ENCODE results near the gene CCDC196. TPM values are rescaled to one million over a fixed set of nuclear protein-coding genes. Genes with fewer than 3 reads are reported as not detected.
A peak's percentile ranks its signal among the peaks of the same experiment; 100 is the strongest.

CCDC196 gene
- total and polyA plus RNA-seq, 10 of the 15 experiments (the other 5 are each of a cell fraction or from before 2014, with no cell fraction given), result 0.03 to 0.52 (median 0.28) TPM; not detected in 7

DNA sequence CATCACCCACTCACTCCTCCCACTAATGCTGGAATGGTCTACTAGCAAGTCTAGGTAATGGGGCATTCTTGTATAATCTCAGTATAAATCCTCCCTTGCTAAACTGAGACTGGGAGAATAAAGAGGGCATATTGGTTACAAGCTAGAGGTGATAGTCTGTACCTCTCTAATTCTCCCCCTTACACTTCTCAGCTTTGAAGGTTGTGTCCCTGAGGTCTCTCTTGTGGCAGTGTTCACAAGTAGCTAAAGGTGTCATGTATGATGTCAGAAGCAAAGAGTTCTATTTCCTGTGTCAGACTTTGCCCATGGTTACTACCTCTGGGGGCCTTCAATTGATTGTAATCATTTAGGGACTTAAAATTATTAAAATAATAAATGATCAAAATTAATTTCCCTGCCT lies 26.6 kb upstream of the CCDC196 start:
- H3K79me2 ChIP-seq (ENCODE audit: control insufficient read depth, insufficient read depth, low read length), result no peaks in the 10 kb centered on the region
- no peak overlapping the region for H3K4me3 ChIP-seq
- H3K4me1 ChIP-seq (ENCODE audit: control insufficient read depth, insufficient read depth, low read length), result no peaks in the 10 kb centered on the region
- H3K27ac ChIP-seq (ENCODE audit: control insufficient read depth, insufficient read depth), result no peak overlapping the region
- ChIA-PET RAD21 (ENCODE audit: unreplicated experiment) (no interaction called here), SMC1A (ENCODE audit: uncharacterized antibody, unreplicated experiment) (interaction anchor here (1.0 kb wide), 1 partner anchor 37 kb away, joined by 3 read pairs; no protein-coding TSS in a partner anchor), POLR2A (no interaction called here), CTCF (interaction anchor here (0.8 kb wide), 2 partner anchors 10 to 65 kb away, joined by 3 read pairs; no protein-coding TSS in a partner anchor)
- no peaks in the 10 kb centered on the region for H3K36me3 ChIP-seq (ENCODE audit: control insufficient read depth in 2 of 2, insufficient read depth in 2 of 2, low read length in 1 of 2)
- no peak overlapping the region for H2AFZ ChIP-seq (ENCODE audit: control insufficient read depth, low read depth, low read length)
- H3K27me3 ChIP-seq (replicated peaks in 1 of 2; ENCODE audit: control insufficient read depth in 2 of 2, insufficient read depth in 2 of 2, low read length in 1 of 2), result no peaks in the 10 kb centered on the region
- intact Hi-C loops (cut with micrococcal nuclease; ENCODE audit: unreplicated experiment) (no loop called here), in situ Hi-C loops (cut with MboI) (no loop called here)
- H4K20me1 ChIP-seq (ENCODE audit: control insufficient read depth, insufficient read depth), result no peaks in the 10 kb centered on the region
- H3K9ac ChIP-seq (ENCODE audit: control insufficient read depth, insufficient read depth, low read length), result no peak overlapping the region
- H3K4me2 ChIP-seq (ENCODE audit: control insufficient read depth, insufficient read depth), result no peak overlapping the region
- ATAC-seq (no peak), DNase-seq (ENCODE audit: low read depth, low spot score) (no peak), FAIRE-seq (peak; percentile 41)
- no TSS peak for BruUV-seq (replicated peaks)
- no peaks in the 10 kb centered on the region; the same call in 2 of the 3 replicates for H3K9me3 ChIP-seq (replicated peaks; ENCODE audit: control insufficient read depth, insufficient read depth, low read length)
- TF ChIP-seq NR2C2 (IDR thresholded peaks at IDR 0.05; ENCODE audit: borderline replicate concordance, control insufficient read depth, insufficient read length, low read depth) (no peak), HDAC2 (IDR thresholded peaks at IDR 0.05) (no peak), CBX3 (IDR thresholded peaks at IDR 0.05; ENCODE audit: borderline replicate concordance, low read depth) (no peak), KAT2A (conservative IDR thresholded peaks at IDR 0.05; ENCODE audit: control insufficient read depth, low read depth, low read length) (no peak), ETV6 (conservative IDR thresholded peaks at IDR 0.05 in 1 of 2, IDR thresholded peaks at IDR 0.05 in 1 of 2; ENCODE audit: borderline replicate concordance in 1 of 2, low read depth in 1 of 2) (no peak), GABPA (IDR thresholded peaks at IDR 0.05; ENCODE audit: low read depth) (no peak), BMI1 (IDR thresholded peaks at IDR 0.05; ENCODE audit: borderline replicate concordance) (no peak), NBN (IDR thresholded peaks at IDR 0.05) (no peak)
- TF ChIP-seq, protein P1, sequence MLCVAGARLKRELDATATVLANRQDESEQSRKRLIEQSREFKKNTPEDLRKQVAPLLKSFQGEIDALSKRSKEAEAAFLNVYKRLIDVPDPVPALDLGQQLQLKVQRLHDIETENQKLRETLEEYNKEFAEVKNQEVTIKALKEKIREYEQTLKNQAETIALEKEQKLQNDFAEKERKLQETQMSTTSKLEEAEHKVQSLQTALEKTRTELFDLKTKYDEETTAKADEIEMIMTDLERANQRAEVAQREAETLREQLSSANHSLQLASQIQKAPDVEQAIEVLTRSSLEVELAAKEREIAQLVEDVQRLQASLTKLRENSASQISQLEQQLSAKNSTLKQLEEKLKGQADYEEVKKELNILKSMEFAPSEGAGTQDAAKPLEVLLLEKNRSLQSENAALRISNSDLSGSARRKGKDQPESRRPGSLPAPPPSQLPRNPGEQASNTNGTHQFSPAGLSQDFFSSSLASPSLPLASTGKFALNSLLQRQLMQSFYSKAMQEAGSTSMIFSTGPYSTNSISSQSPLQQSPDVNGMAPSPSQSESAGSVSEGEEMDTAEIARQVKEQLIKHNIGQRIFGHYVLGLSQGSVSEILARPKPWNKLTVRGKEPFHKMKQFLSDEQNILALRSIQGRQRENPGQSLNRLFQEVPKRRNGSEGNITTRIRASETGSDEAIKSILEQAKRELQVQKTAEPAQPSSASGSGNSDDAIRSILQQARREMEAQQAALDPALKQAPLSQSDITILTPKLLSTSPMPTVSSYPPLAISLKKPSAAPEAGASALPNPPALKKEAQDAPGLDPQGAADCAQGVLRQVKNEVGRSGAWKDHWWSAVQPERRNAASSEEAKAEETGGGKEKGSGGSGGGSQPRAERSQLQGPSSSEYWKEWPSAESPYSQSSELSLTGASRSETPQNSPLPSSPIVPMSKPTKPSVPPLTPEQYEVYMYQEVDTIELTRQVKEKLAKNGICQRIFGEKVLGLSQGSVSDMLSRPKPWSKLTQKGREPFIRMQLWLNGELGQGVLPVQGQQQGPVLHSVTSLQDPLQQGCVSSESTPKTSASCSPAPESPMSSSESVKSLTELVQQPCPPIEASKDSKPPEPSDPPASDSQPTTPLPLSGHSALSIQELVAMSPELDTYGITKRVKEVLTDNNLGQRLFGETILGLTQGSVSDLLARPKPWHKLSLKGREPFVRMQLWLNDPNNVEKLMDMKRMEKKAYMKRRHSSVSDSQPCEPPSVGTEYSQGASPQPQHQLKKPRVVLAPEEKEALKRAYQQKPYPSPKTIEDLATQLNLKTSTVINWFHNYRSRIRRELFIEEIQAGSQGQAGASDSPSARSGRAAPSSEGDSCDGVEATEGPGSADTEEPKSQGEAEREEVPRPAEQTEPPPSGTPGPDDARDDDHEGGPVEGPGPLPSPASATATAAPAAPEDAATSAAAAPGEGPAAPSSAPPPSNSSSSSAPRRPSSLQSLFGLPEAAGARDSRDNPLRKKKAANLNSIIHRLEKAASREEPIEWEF (IDR thresholded peaks at IDR 0.05; ENCODE audit: insufficient replicate concordance, low read depth, low read length), result no peak
- TF ChIP-seq, protein P2, sequence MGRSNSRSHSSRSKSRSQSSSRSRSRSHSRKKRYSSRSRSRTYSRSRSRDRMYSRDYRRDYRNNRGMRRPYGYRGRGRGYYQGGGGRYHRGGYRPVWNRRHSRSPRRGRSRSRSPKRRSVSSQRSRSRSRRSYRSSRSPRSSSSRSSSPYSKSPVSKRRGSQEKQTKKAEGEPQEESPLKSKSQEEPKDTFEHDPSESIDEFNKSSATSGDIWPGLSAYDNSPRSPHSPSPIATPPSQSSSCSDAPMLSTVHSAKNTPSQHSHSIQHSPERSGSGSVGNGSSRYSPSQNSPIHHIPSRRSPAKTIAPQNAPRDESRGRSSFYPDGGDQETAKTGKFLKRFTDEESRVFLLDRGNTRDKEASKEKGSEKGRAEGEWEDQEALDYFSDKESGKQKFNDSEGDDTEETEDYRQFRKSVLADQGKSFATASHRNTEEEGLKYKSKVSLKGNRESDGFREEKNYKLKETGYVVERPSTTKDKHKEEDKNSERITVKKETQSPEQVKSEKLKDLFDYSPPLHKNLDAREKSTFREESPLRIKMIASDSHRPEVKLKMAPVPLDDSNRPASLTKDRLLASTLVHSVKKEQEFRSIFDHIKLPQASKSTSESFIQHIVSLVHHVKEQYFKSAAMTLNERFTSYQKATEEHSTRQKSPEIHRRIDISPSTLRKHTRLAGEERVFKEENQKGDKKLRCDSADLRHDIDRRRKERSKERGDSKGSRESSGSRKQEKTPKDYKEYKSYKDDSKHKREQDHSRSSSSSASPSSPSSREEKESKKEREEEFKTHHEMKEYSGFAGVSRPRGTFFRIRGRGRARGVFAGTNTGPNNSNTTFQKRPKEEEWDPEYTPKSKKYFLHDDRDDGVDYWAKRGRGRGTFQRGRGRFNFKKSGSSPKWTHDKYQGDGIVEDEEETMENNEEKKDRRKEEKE (IDR thresholded peaks at IDR 0.05), result no peak
- TF ChIP-seq, protein P3, sequence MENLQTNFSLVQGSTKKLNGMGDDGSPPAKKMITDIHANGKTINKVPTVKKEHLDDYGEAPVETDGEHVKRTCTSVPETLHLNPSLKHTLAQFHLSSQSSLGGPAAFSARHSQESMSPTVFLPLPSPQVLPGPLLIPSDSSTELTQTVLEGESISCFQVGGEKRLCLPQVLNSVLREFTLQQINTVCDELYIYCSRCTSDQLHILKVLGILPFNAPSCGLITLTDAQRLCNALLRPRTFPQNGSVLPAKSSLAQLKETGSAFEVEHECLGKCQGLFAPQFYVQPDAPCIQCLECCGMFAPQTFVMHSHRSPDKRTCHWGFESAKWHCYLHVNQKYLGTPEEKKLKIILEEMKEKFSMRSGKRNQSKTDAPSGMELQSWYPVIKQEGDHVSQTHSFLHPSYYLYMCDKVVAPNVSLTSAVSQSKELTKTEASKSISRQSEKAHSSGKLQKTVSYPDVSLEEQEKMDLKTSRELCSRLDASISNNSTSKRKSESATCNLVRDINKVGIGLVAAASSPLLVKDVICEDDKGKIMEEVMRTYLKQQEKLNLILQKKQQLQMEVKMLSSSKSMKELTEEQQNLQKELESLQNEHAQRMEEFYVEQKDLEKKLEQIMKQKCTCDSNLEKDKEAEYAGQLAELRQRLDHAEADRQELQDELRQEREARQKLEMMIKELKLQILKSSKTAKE (IDR thresholded peaks at IDR 0.05; ENCODE audit: low read depth, poor library complexity, severe bottlenecking), result no peak
- TF ChIP-seq, protein P4, sequence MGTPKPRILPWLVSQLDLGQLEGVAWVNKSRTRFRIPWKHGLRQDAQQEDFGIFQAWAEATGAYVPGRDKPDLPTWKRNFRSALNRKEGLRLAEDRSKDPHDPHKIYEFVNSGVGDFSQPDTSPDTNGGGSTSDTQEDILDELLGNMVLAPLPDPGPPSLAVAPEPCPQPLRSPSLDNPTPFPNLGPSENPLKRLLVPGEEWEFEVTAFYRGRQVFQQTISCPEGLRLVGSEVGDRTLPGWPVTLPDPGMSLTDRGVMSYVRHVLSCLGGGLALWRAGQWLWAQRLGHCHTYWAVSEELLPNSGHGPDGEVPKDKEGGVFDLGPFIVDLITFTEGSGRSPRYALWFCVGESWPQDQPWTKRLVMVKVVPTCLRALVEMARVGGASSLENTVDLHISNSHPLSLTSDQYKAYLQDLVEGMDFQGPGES (IDR thresholded peaks at IDR 0.05), result no peak
- TF ChIP-seq, protein P5, sequence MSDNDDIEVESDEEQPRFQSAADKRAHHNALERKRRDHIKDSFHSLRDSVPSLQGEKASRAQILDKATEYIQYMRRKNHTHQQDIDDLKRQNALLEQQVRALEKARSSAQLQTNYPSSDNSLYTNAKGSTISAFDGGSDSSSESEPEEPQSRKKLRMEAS (IDR thresholded peaks at IDR 0.05; ENCODE audit: low read depth, low read length), result no peak
